Muscle layer of colon (tissue), 2 donors: Measurements from ENCODE around the gene SLC48A1.

Experiments
- H3K27ac ChIP-seq: one replicate; pipeline ENCODE4 v1.7.0; 2013; ENCODE audit warnings: low read depth, mild to moderate bottlenecking, low read length, moderate library complexity
- H3K27me3 ChIP-seq, 2 donors: one replicate each; pipeline ENCODE4 v1.7.0; 2013; ENCODE audit warnings: low read length in 2 of 2, mild to moderate bottlenecking in 2 of 2; ENCODE audit not compliant: insufficient read depth in 2 of 2, control insufficient read depth in 1 of 2
- H3K36me3 ChIP-seq: one replicate; pipeline ENCODE4 v1.7.0; 2013; ENCODE audit warnings: mild to moderate bottlenecking, low read length; ENCODE audit not compliant: insufficient read depth
- H3K4me1 ChIP-seq: one replicate; pipeline ENCODE4 v1.7.0; 2013; ENCODE audit warnings: mild to moderate bottlenecking, low read length; ENCODE audit not compliant: insufficient read depth
- H3K4me3 ChIP-seq, 2 donors: one replicate each; pipeline ENCODE4 v1.7.0; 2013; ENCODE audit warnings: low read length in 2 of 2, low read depth in 1 of 2, mild to moderate bottlenecking in 1 of 2, moderate library complexity in 1 of 2
- H3K9ac ChIP-seq: one replicate; pipeline ENCODE4 v1.7.0; 2013; ENCODE audit warnings: low read length
- H3K9me3 ChIP-seq: one replicate; pipeline ENCODE4 v1.7.0; 2013; ENCODE audit warnings: mild to moderate bottlenecking, low read length
- donor health status: abdominal sarcoma.
- donor health status: Adenocarcinoma of cecum.

SLC48A1 gene

GRCh38 chr12:47773062-47773857 is at the start of gene SLC48A1:
Gene SLC48A1, plus strand, starts transcription at chr12:47773238. Its CDS starts 67 bp downstream, at chr12:47773305.
- peaks cover 53% of the 10 kb centered on the region for H3K4me1 ChIP-seq
- H3K9ac ChIP-seq, result peak within 1 kb of the TSS; percentile 11
- H3K36me3 ChIP-seq, result no peaks in the 10 kb centered on the region
- peak within 1 kb of the TSS; percentile 64 for H3K27ac ChIP-seq
- H3K9me3 ChIP-seq, result no peaks in the 10 kb centered on the region
- H3K27me3 ChIP-seq, result no peaks in the 10 kb centered on the region
- H3K4me3 ChIP-seq, result peak within 1 kb of the TSS; percentile 64 to 81

- Histone ChIP-seq H3K36me3 (no peaks in the 10 kb centered on the region), H3K4me1 (no peaks in the 10 kb centered on the region), H3K9ac (no peak within 1 kb of the TSS), H3K9me3 (no peaks in the 10 kb centered on the region), H3K27ac (no peak within 1 kb of the TSS), H3K27me3 (no peaks in the 10 kb centered on the region), H3K4me3 (no peak within 1 kb of the TSS)
Measured at GRCh38 chr12:47725091-47725772, 47.8 kb upstream of the SLC48A1 start, which contains the start of gene ENDOU. Gene ENDOU, minus strand, starts transcription at chr12:47725490. Its CDS starts 77 bp downstream, at chr12:47725413.

GRCh38 chr12:47725893-47726292 is 47.1 kb upstream of the SLC48A1 start:
- H3K4me3 ChIP-seq, result no peak overlapping the region
- no peak overlapping the region for H3K9ac ChIP-seq
- no peaks in the 10 kb centered on the region for H3K36me3 ChIP-seq
- no peak overlapping the region for H3K27ac ChIP-seq
- H3K27me3 ChIP-seq, result no peaks in the 10 kb centered on the region
- no peaks in the 10 kb centered on the region for H3K9me3 ChIP-seq
- H3K4me1 ChIP-seq, result no peaks in the 10 kb centered on the region

- no peaks in the 10 kb centered on the region for H3K36me3 ChIP-seq
- no peak overlapping the region for H3K9ac ChIP-seq
- no peaks in the 10 kb centered on the region for H3K9me3 ChIP-seq
- H3K4me3 ChIP-seq, result no peak overlapping the region
- H3K27me3 ChIP-seq, result no peaks in the 10 kb centered on the region
- no peak overlapping the region for H3K27ac ChIP-seq
- H3K4me1 ChIP-seq, result peaks cover 8% of the 10 kb centered on the region
Measured at GRCh38 chr12:47729233-47729632, 43.8 kb upstream of the SLC48A1 start.

GRCh38 chr12:47730341-47730744 is 42.7 kb upstream of the SLC48A1 start:
- H3K36me3 ChIP-seq, result no peaks in the 10 kb centered on the region
- peaks cover 19% of the 10 kb centered on the region for H3K4me1 ChIP-seq
- H3K9ac ChIP-seq, result no peak overlapping the region

GRCh38 chr12:47731723-47732122 is 41.3 kb upstream of the SLC48A1 start:
- peaks cover 33% of the 10 kb centered on the region for H3K4me1 ChIP-seq
- no peaks in the 10 kb centered on the region for H3K27me3 ChIP-seq
- no peaks in the 10 kb centered on the region for H3K36me3 ChIP-seq
- no peak overlapping the region for H3K9ac ChIP-seq
- no peak overlapping the region for H3K27ac ChIP-seq
- no peaks in the 10 kb centered on the region for H3K9me3 ChIP-seq
- no peak overlapping the region for H3K4me3 ChIP-seq

More at GRCh38 chr12:47730341-47730744, 42.7 kb upstream of the SLC48A1 start:
- Histone ChIP-seq H3K27ac (no peak overlapping the region), H3K27me3 (no peaks in the 10 kb centered on the region), H3K9me3 (no peaks in the 10 kb centered on the region), H3K4me3 (no peak overlapping the region)

GRCh38 chr12:47732504-47732903 is 40.5 kb upstream of the SLC48A1 start:
- no peak overlapping the region for H3K27ac ChIP-seq
- peaks cover 40% of the 10 kb centered on the region for H3K4me1 ChIP-seq
- no peak overlapping the region for H3K9ac ChIP-seq
- no peaks in the 10 kb centered on the region for H3K36me3 ChIP-seq
- H3K4me3 ChIP-seq, result no peak overlapping the region
- H3K9me3 ChIP-seq, result no peaks in the 10 kb centered on the region
- no peaks in the 10 kb centered on the region for H3K27me3 ChIP-seq

- Histone ChIP-seq H3K27me3 (no peaks in the 10 kb centered on the region), H3K9ac (no peak overlapping the region), H3K4me1 (peaks cover 46% of the 10 kb centered on the region), H3K4me3 (no peak overlapping the region), H3K36me3 (no peaks in the 10 kb centered on the region), H3K9me3 (no peaks in the 10 kb centered on the region), H3K27ac (no peak overlapping the region)
Measured at GRCh38 chr12:47733142-47733541, 39.9 kb upstream of the SLC48A1 start.

- no peak overlapping the region for H3K9ac ChIP-seq
- no peaks in the 10 kb centered on the region for H3K27me3 ChIP-seq
- H3K9me3 ChIP-seq, result no peaks in the 10 kb centered on the region
- peaks cover 46% of the 10 kb centered on the region for H3K4me1 ChIP-seq
- H3K4me3 ChIP-seq, result no peak overlapping the region
- H3K36me3 ChIP-seq, result no peaks in the 10 kb centered on the region
- H3K27ac ChIP-seq, result peak overlapping the region; percentile 42
Measured at GRCh38 chr12:47734725-47735480, 38.1 kb upstream of the SLC48A1 start.

- Histone ChIP-seq H3K36me3 (no peaks in the 10 kb centered on the region), H3K27me3 (no peaks in the 10 kb centered on the region), H3K9me3 (no peaks in the 10 kb centered on the region), H3K4me1 (peaks cover 46% of the 10 kb centered on the region), H3K9ac (no peak overlapping the region), H3K27ac (peak overlapping the region; percentile 81), H3K4me3 (no peak overlapping the region)
Measured at GRCh38 chr12:47735649-47736048, 37.4 kb upstream of the SLC48A1 start.

GRCh38 chr12:47736216-47736615 is 36.8 kb upstream of the SLC48A1 start:
- Histone ChIP-seq H3K27me3 (no peaks in the 10 kb centered on the region), H3K9ac (no peak overlapping the region), H3K36me3 (no peaks in the 10 kb centered on the region), H3K4me1 (peaks cover 46% of the 10 kb centered on the region), H3K4me3 (peak overlapping the region in 1 of 2 donors; percentile 38), H3K9me3 (no peaks in the 10 kb centered on the region), H3K27ac (peak overlapping the region; percentile 81)
